ENCODE results near the gene CCNT1.
"Not testable (repeated sequence)": the region's sequence is repeated elsewhere in the genome, so short reads cannot be mapped to it uniquely, and the experiment has no call there.

GRCh38 chr12:48720171-48720570 is 3.7 kb upstream of the CCNT1 start:
- TF ChIP-seq CTCF (IDR thresholded peaks at IDR 0.05); HOXA7 (CRISPR knock-in tag; IDR thresholded peaks at IDR 0.05): not testable (repeated sequence)

Measured in A549 (cell line).